Activated naive CD4-positive, alpha-beta T cell treated with anti-CD3 and anti-CD28 coated beads for 36 hours (primary cell): Measurements from ENCODE around the gene TXLNG. TPM values are rescaled to one million over a fixed set of nuclear protein-coding genes. Genes with fewer than 3 reads are reported as not detected.
A peak's percentile ranks its signal among the peaks of the same experiment; 100 is the strongest.
"Not testable (repeated sequence)": the region's sequence is repeated elsewhere in the genome, so short reads cannot be mapped to it uniquely, and the experiment has no call there.

Experiments used
- CTCF ChIA-PET: fragments of 350-600 bp; sonication (Branson Sonifier 250); formaldehyde crosslinking; loops from one replicate; lab custom pipeline; 2021; ENCODE audit warnings: antibody characterized with exemption; lab: Charles Lee
- DNase-seq: peaks from one replicate; pipeline ENCODE4 v3.0.0-alpha.2; 2020
- H3K27ac Mint-ChIP-seq: one replicate; pipeline ENCODE4 v1.8.0; 2021; ENCODE audit warnings: mild to moderate bottlenecking, mixed read lengths
- H3K27me3 Mint-ChIP-seq: one replicate; pipeline ENCODE4 v1.8.0; 2021; ENCODE audit warnings: low read depth, mixed read lengths
- H3K36me3 Mint-ChIP-seq: one replicate; pipeline ENCODE4 v1.8.0; 2021; ENCODE audit warnings: low read depth, mixed read lengths
- H3K4me1 Mint-ChIP-seq: one replicate; pipeline ENCODE4 v1.8.0; 2021; ENCODE audit warnings: low read depth, mixed read lengths
- H3K4me3 Mint-ChIP-seq: one replicate; pipeline ENCODE4 v1.8.0; 2021; ENCODE audit warnings: mild to moderate bottlenecking, moderate library complexity, mixed read lengths
- H3K9me3 Mint-ChIP-seq: one replicate; pipeline ENCODE4 v1.8.0; 2021; ENCODE audit warnings: mixed read lengths
- intact Hi-C: fragments of 100-400 bp; cut with micrococcal nuclease; formaldehyde crosslinking; loops from one replicate; pipeline ENCODE4 v1.15.1; 2023
- total RNA-seq, 2 experiments: library from RNA; stranded (reverse); gene quantifications; one replicate each; pipeline ENCODE4 v1.2.3, GENCODE V29; 2021

The TXLNG gene
- 10 to 100 TPM; 11.8 to 12.3 TPM for total RNA-seq

DNA sequence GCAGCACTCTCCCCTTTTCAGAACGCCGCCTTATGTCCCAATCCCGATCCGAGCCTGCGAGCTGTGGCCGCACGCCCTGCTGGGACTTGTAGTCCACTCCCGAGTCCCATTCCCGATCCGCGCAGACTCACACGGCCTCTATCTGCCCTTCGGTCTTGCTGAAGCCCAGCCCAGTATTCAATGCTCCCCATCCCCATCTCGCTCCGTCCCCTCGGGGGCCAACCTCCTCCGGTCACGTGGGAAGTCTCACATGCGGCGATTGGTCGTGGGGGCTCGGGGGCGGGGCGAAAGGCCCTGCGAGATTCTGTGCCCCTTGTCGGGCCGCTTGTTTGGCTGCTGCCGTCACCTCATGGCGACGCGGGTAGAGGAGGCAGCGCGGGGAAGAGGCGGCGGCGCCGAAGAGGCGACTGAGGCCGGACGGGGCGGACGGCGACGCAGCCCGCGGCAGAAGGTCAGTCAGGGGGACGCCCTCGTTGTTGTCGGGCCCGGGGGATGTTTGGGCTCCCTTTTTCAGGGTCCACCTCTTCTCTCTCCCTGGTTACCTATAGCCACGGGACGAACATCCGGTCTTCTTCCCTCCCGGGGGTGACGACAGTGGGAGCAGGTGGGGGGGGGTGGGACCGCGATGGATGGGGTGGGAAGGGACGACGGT, at the start of gene TXLNG:
TXLNG (plus strand) TSS at position 328 of the 652 bp plus-strand sequence; CDS start at position 350, 22 bp downstream.
- H3K27ac Mint-ChIP-seq: peak within 1 kb of the TSS; percentile 72
- peak within 1 kb of the TSS; percentile 83 for H3K4me3 Mint-ChIP-seq
- CTCF ChIA-PET: no interaction called here
- intact Hi-C loops: loop anchor here (1.0 to 5.0 kb wide), 9 partner anchors 39 to 1449 kb away; partner anchors contain the start of genes PIGA, RBBP7, REPS2 and SYAP1
- H3K36me3 Mint-ChIP-seq: peaks cover 2% of the 10 kb centered on the region
- DNase-seq: peak; percentile 95
- no peaks in the 10 kb centered on the region for H3K27me3 Mint-ChIP-seq
- no peaks in the 10 kb centered on the region for H3K9me3 Mint-ChIP-seq
- H3K4me1 Mint-ChIP-seq: peaks cover 9% of the 10 kb centered on the region

DNA sequence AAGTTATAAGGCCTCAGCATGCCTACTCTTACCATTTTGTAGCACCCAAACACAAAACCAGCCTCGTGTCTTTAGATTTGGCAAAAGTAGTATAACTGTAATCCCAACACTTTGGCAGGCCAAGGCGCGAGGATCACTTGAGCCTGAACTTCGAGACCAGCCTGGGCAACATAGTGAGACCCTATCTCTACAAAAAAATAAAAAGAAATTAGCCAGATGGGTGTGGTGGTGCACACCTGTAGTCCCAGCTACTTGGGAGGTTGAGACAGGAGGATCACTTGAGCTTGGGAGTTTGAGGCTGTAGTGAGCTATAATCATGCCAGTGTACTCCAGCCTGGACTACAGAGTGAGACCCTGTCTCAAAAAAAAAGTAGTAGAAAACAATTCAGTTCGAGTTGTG, 49.2 kb upstream of the TXLNG start:
- CTCF ChIA-PET: no interaction called here

DNA sequence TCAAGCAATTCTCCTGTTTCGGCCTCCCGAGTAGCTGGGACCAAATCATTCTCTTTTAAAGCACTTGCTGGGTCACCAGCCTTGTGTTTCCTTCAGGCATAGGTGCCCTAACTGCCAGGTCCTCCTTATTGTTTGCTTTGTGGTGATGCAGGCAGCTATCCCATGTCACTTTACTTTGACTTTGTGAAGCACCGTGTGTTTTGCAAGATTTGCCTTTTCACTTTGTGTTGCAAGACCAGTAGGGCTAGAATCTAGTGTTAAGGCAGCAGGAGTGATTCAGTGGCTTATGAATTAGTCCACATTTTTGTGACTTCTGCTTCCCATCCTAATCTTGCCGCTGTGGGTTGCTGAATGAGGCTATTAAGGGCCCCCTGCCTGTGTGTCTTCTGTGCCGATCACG, 46.7 kb upstream of the TXLNG start:
- intact Hi-C loops: no loop called here
- Mint-ChIP-seq H3K4me1 (no peaks in the 10 kb centered on the region), H3K9me3 (no peaks in the 10 kb centered on the region), H3K4me3 (no peak overlapping the region), H3K27ac (no peak overlapping the region), H3K27me3 (no peaks in the 10 kb centered on the region), H3K36me3 (peaks cover 6% of the 10 kb centered on the region)
- CTCF ChIA-PET: no interaction called here
- DNase-seq: no peak

More for the DNA sequence above, 49.2 kb upstream of the TXLNG start:
- Mint-ChIP-seq H3K4me3 (no peak overlapping the region), H3K27ac (no peak overlapping the region), H3K4me1 (peaks cover 3% of the 10 kb centered on the region), H3K36me3 (peaks cover 4% of the 10 kb centered on the region), H3K27me3 (no peaks in the 10 kb centered on the region), H3K9me3 (no peaks in the 10 kb centered on the region)
- no peak for DNase-seq
- intact Hi-C loops: no loop called here

DNA sequence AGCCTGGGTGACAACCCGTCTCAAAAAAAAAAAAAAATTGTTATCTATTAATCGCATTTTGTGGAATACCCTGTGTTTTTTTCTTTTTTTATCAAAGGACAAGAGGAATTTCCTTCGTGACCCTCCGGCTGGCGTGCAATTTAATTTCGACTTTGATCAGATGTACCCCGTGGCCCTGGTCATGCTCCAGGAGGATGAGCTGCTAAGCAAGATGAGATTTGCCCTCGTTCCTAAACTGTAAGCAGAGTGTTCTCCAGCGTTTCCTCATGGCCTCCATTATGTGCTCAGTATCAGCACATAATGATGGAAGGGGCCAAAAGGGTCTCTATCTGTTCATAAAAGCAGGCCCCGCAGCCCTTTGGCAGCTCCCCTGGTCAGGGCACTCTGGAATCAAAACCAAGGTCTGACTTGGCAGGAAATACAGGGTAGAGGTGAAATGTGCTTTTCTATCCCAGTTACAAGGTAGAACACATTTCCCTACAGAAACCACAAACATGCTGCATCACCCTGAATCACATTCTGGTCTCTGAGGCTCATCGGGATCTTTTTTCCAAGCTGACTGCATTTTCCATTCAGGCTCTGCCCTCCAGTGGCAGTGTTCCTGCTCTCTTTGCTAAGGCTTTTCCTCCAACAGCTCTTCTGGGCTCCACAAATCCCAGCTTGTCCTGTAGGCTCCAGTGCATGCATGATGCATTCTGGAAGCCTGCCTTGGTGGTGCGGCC, 42.5 kb upstream of the TXLNG start:
- DNase-seq: no peak
- H3K36me3 Mint-ChIP-seq: peaks cover 4% of the 10 kb centered on the region

DNA sequence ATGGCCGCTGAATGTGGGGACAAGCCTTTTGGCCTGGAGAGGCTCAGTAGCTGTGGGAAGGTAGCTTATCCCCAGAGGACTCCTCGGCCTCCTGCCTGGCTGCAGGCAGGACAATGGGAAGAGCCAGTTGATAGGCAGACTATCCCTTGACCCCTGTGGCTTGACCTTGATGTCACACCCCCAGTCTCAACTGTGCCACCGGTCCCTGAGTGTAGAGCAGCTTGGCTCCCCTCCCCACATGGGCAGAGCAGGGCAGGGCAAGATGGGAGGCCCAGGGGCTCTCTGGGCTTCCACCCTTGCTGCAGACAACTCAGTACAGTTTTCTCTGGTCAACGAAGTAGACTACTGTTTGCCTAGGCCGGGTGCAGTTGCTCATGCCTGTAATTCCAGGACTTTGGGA, 41.2 kb upstream of the TXLNG start:
- DNase-seq: no peak
- intact Hi-C loops: no loop called here
- Mint-ChIP-seq H3K4me1 (no peaks in the 10 kb centered on the region), H3K4me3 (no peak overlapping the region), H3K36me3 (peaks cover 4% of the 10 kb centered on the region), H3K27ac (no peak overlapping the region), H3K9me3 (no peaks in the 10 kb centered on the region), H3K27me3 (no peaks in the 10 kb centered on the region)
- CTCF ChIA-PET: no interaction called here

More for the DNA sequence above, 42.5 kb upstream of the TXLNG start:
- H3K27ac Mint-ChIP-seq: no peak overlapping the region
- CTCF ChIA-PET: no interaction called here
- H3K4me1 Mint-ChIP-seq: no peaks in the 10 kb centered on the region
- H3K27me3 Mint-ChIP-seq: no peaks in the 10 kb centered on the region
- no peaks in the 10 kb centered on the region for H3K9me3 Mint-ChIP-seq
- no peak overlapping the region for H3K4me3 Mint-ChIP-seq
- intact Hi-C loops: no loop called here

DNA sequence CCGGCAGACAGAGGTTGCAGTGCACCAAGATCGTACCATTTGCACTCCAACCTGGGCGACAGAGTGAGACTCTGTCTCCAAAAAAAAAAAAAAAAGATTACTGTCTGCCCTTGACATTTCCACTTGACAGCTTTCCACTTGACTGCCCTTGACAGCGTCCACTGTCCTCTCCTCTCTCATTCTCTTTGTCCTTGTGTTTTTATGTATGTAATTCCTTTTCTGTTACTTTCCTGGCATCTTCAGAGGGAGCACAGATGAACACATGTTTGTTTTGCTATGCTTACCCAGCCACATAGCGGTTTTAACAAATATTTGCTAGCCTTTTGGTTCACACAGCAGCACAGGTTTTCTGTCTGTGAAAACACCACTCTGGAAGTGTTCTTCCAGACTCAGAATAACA, 40.6 kb upstream of the TXLNG start:
- Mint-ChIP-seq H3K36me3 (peaks cover 4% of the 10 kb centered on the region), H3K4me1 (no peaks in the 10 kb centered on the region), H3K27ac (no peak overlapping the region), H3K9me3 (no peaks in the 10 kb centered on the region), H3K4me3 (no peak overlapping the region), H3K27me3 (no peaks in the 10 kb centered on the region)
- no peak for DNase-seq
- intact Hi-C loops: no loop called here
- CTCF ChIA-PET: no interaction called here

DNA sequence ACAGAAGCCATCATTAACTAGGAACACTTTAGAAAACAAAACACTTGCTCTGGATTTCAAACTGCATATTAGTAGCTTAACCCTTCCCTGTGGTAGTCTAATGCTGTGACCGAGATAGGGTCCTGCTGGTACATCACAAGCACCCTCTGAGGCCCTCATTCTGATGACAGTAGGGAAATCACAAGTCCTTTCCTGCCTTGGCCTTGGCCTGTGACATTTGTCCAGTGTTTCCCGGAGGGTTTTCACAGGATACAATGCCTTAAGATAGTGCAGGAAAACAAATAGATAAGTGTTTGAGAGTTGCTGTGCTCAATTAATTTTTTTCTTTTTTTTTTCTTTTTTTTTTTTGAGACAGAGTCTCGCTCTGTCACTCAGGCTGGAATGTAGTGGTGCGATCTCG, 37.8 kb upstream of the TXLNG start:
- no peaks in the 10 kb centered on the region for H3K9me3 Mint-ChIP-seq
- H3K27me3 Mint-ChIP-seq: no peaks in the 10 kb centered on the region
- intact Hi-C loops: no loop called here

DNA sequence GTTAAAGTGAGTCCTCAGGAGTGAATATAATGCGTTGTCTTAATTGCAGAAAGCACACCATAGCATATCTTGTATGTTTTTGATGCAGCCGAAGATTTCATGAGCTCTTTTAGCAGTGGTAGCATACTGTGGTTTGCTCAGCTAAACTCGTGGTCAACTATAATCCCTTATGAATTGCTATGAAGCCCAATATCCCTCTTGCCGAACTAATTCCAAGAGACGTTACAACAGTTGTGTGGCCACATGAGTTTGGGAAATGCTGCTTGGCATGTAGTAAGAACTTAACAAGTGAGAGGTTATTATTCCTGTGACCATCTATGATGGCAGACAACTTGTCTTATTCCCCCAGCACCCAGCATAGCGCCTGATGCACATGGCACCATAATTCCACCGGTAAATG, 36.1 kb upstream of the TXLNG start:
- H3K27me3 Mint-ChIP-seq: no peaks in the 10 kb centered on the region
- H3K36me3 Mint-ChIP-seq: peaks cover 3% of the 10 kb centered on the region
- H3K4me3 Mint-ChIP-seq: no peak overlapping the region
- CTCF ChIA-PET: interaction anchor here (0.5 kb wide), 1 partner anchor 54 kb away, joined by 3 read pairs; no protein-coding TSS in a partner anchor
- no peak overlapping the region for H3K27ac Mint-ChIP-seq
- H3K9me3 Mint-ChIP-seq: no peaks in the 10 kb centered on the region
- DNase-seq: no peak
- intact Hi-C loops: no loop called here
- no peaks in the 10 kb centered on the region for H3K4me1 Mint-ChIP-seq

More for the DNA sequence above, 37.8 kb upstream of the TXLNG start:
- no peak overlapping the region for H3K4me3 Mint-ChIP-seq
- DNase-seq: no peak
- no peaks in the 10 kb centered on the region for H3K4me1 Mint-ChIP-seq
- CTCF ChIA-PET: interaction anchor here (0.6 to 0.7 kb wide), 2 partner anchors 10 to 45 kb away, joined by 3 read pairs; no protein-coding TSS in a partner anchor
- H3K36me3 Mint-ChIP-seq: peaks cover 2% of the 10 kb centered on the region
- H3K27ac Mint-ChIP-seq: no peak overlapping the region

DNA sequence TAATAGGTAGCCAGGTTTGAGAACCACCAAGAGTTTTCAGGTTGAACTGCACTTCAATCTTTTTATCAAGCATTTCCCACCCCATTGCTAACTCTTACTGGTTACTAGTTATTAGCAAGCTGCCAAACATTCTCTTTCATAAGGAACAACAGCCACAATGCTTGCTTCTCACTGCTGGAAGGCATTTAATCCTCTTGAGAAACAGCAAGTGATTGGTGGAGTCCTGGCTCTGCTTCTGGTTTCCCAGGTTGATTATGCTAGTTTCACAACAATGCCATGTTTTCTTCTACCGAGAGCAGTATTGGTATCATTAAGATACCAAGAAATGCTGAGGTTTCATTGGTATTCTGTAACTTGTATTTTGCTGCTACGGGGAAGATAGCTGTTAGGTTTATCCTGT, 32.2 kb upstream of the TXLNG start:
- no peaks in the 10 kb centered on the region for H3K27me3 Mint-ChIP-seq
- no peaks in the 10 kb centered on the region for H3K9me3 Mint-ChIP-seq
- H3K4me3 Mint-ChIP-seq: no peak overlapping the region
- no peak overlapping the region for H3K27ac Mint-ChIP-seq
- CTCF ChIA-PET: no interaction called here
- no peaks in the 10 kb centered on the region for H3K4me1 Mint-ChIP-seq
- intact Hi-C loops: no loop called here
- peaks cover 9% of the 10 kb centered on the region for H3K36me3 Mint-ChIP-seq
- DNase-seq: no peak

DNA sequence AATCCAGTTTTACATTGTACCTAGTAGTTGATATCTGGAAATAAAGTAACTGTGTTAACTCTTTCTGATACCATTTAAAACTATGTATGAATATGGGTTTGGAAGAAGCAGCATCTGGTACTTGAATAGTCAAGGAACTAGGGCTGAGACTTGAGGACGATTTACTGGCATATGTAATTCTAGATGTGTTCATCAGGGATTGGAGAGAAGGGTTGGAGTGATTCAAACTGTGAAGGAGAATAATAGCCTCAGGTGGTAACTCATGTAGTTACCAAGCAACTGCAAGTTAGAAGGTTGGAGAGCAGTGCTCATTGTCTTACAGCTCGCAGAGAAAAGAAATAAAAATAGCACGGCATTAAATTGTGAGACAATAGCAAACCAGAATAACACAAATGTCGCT, 29.5 kb upstream of the TXLNG start:
- peaks cover 9% of the 10 kb centered on the region for H3K36me3 Mint-ChIP-seq
- no peak for DNase-seq
- CTCF ChIA-PET: interaction anchor here (0.7 kb wide), 1 partner anchor 419 kb away, joined by 3 read pairs; no protein-coding TSS in a partner anchor

DNA sequence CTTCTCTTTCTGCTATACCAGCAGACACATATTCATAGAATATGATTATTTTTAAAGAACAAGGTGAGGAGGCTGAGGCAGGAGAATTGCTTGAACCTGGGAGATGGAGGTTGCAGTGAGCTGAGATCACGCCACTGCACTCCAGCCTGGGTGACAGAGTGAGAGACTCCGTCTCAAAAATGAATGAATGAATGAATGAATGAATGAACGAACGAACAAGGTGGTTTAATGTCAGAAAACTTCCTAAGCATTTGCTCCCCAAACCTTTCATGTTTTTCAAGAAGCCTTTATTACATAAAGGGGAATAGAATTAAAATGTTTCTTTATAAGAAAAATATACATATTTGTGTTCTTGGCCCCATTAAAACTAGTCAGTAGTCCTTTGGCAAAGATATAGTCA, 24.8 kb upstream of the TXLNG start:
- H3K27me3 Mint-ChIP-seq, intact Hi-C loops, CTCF ChIA-PET, H3K9me3 Mint-ChIP-seq, DNase-seq, H3K4me1 Mint-ChIP-seq, H3K4me3 Mint-ChIP-seq, H3K27ac Mint-ChIP-seq, H3K36me3 Mint-ChIP-seq: not testable (repeated sequence)

More for the DNA sequence above, 29.5 kb upstream of the TXLNG start:
- H3K27me3 Mint-ChIP-seq: no peaks in the 10 kb centered on the region
- no peaks in the 10 kb centered on the region for H3K9me3 Mint-ChIP-seq
- H3K27ac Mint-ChIP-seq: no peak overlapping the region
- intact Hi-C loops: no loop called here
- H3K4me3 Mint-ChIP-seq: no peak overlapping the region
- H3K4me1 Mint-ChIP-seq: no peaks in the 10 kb centered on the region

DNA sequence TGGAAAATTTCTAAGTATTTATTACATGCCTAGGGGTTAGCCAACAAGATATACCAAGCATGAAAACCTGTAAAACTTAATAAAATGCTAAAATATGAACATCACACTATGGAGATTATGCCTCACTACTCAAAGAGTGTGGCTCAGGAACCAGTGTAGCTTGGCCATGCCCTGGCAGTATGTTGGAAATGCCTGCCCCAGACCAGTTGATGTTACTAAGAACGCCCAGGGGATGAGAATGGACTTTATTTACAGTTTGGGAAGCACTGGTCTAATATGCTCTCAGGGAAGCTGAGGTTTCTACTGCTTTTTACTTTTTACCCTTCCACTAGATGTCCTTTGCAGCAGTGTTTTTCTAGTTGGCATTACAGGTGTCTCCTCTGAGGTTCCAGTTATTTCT, 23.7 kb upstream of the TXLNG start:
- H3K27me3 Mint-ChIP-seq: no peaks in the 10 kb centered on the region
- no peaks in the 10 kb centered on the region for H3K9me3 Mint-ChIP-seq
- intact Hi-C loops: no loop called here
- H3K4me1 Mint-ChIP-seq: no peaks in the 10 kb centered on the region
- no peak overlapping the region for H3K4me3 Mint-ChIP-seq
- no peak overlapping the region for H3K27ac Mint-ChIP-seq
- DNase-seq: no peak
- CTCF ChIA-PET: no interaction called here
- no peaks in the 10 kb centered on the region for H3K36me3 Mint-ChIP-seq

DNA sequence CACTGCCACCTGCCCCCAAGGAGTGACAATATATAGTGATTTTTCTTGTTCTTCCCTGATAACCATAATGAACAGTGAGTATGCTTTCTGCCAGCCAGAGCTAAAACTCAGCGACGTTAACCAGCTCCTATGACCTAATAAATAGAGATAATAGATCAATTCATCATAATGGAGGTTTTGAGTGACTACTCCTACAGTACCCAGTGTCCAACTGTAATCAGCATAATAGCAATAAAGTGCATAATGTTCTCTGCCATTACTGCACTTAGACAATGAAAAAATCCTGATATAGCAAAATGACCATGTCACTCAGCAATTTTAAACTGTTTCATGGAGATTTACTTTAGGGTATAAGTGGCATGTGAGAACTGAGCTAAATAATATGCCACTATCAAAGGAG, 20.7 kb upstream of the TXLNG start:
- CTCF ChIA-PET: interaction anchor here (0.6 kb wide), 1 partner anchor 158 kb away, joined by 3 read pairs; no protein-coding TSS in a partner anchor
- no peaks in the 10 kb centered on the region for H3K36me3 Mint-ChIP-seq
- DNase-seq: no peak
- H3K4me1 Mint-ChIP-seq: no peaks in the 10 kb centered on the region
- intact Hi-C loops: no loop called here
- no peak overlapping the region for H3K27ac Mint-ChIP-seq
- no peaks in the 10 kb centered on the region for H3K9me3 Mint-ChIP-seq
- H3K4me3 Mint-ChIP-seq: no peak overlapping the region
- no peaks in the 10 kb centered on the region for H3K27me3 Mint-ChIP-seq
